Ovary (tissue), 3 donors: ENCODE measurements around the gene TSKU.

Experiments used
- EP300 ChIP-seq: sonication (generic); formaldehyde crosslinking; IDR thresholded peaks from one replicate; pipeline ENCODE4 v1.6.1; 2017; ENCODE audit warnings: antibody characterized with exemption
- TF ChIP-seq, protein P1 (sequence below), 3 donors: fragments of 450-650 bp in 2 of 3; fragments of 200-600 bp in 1 of 3; IDR thresholded peaks; one replicate each; pipeline versions ENCODE4 v1.5.1 to v1.8.0; 2016 to 2022; ENCODE audit warnings: antibody characterized with exemption in 3 of 3, mild to moderate bottlenecking in 1 of 3
- donor health status: DM: no; HTN: no; CAD: no.

DNA sequence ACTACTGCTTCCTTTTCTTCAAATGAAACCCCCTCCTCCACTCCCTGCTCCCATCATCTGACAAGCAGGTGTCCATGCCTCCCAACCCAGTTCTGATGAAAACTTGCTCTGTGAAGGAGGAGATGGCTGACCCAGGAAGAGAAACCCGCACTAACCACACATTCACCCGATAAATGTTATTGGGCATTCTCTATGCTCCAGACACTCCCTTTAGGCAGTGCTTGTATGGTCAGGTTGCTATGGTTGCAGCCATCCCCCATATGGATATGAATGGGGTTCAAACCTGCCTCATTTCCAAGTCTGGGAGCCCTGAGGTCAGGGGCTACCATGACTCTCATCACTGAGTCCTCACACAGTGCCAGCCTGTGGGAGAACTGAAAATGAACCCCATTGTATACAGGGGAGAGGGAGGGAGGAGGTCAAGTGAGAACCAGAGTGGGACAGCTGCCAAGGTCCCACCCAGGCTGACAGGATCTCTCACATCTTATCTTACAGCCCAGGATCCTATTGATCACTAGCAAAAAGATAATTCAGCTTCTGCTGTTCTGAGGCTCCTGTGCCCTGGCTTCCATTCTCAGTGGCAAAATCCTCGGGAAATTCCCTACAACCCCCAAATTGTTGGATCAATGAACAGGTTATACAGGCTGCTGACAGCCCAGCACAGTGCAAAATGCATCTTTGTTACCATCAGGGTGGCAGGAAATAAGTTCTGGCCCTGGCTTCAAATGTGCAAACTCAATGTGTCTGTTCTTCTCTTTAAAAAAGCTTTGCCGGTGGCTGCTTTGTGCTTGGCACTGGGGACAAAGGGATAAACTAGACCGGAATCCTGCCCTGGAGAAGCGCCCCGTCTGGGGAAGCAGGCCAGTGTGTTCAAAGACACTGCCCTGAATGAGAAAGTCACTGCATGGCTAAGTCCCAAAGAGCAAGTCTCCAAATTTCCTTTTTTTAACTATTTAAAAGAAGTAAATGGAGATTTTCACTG, 54.8 kb downstream of the TSKU start:
- no peak for TF ChIP-seq EP300
- TF ChIP-seq, protein P1, sequence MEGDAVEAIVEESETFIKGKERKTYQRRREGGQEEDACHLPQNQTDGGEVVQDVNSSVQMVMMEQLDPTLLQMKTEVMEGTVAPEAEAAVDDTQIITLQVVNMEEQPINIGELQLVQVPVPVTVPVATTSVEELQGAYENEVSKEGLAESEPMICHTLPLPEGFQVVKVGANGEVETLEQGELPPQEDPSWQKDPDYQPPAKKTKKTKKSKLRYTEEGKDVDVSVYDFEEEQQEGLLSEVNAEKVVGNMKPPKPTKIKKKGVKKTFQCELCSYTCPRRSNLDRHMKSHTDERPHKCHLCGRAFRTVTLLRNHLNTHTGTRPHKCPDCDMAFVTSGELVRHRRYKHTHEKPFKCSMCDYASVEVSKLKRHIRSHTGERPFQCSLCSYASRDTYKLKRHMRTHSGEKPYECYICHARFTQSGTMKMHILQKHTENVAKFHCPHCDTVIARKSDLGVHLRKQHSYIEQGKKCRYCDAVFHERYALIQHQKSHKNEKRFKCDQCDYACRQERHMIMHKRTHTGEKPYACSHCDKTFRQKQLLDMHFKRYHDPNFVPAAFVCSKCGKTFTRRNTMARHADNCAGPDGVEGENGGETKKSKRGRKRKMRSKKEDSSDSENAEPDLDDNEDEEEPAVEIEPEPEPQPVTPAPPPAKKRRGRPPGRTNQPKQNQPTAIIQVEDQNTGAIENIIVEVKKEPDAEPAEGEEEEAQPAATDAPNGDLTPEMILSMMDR (IDR thresholded peaks at IDR 0.05): no peak
